GM19463 (cell line): Measurements from ENCODE around the gene CFAP97.
A peak's percentile ranks its signal among the peaks of the same experiment; 100 is the strongest.
"Not testable (repeated sequence)": the region's sequence is repeated elsewhere in the genome, so short reads cannot be mapped to it uniquely, and the experiment has no call there.

Experiments
- ATAC-seq: cut with Tn5 transposase; IDR thresholded peaks from one replicate; pipeline ENCODE4 v1.9.1; 2021; ENCODE audit warnings: mild to moderate bottlenecking, moderate library complexity; ENCODE audit not compliant: unreplicated experiment

CFAP97 gene

GRCh38 chr4:185203486-185204237 is at the start of gene CFAP97:
Gene CFAP97 (minus strand): TSS chr4:185204000. CDS start chr4:185191196, 12,804 bp downstream.
- peak; percentile 79 for ATAC-seq

DNA sequence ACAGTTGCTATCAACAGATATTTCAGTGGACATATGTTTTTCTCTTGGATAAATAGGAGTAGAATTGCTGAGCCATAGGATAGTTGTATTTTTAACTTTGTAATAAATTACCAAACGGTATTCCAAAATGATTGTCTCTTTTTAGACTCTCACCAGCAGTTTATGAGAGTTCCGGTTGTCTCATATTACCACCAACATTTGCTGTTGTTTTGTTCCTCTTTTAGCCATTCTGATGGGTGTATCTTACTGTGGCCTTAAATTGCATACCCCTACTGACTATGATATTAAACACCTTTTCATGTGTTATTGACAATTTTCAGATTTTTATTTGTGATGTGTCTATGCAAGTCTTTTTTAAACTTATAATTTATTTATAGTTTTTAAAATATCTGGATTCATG is 45.3 kb upstream of the CFAP97 start:
- no peak for ATAC-seq

DNA sequence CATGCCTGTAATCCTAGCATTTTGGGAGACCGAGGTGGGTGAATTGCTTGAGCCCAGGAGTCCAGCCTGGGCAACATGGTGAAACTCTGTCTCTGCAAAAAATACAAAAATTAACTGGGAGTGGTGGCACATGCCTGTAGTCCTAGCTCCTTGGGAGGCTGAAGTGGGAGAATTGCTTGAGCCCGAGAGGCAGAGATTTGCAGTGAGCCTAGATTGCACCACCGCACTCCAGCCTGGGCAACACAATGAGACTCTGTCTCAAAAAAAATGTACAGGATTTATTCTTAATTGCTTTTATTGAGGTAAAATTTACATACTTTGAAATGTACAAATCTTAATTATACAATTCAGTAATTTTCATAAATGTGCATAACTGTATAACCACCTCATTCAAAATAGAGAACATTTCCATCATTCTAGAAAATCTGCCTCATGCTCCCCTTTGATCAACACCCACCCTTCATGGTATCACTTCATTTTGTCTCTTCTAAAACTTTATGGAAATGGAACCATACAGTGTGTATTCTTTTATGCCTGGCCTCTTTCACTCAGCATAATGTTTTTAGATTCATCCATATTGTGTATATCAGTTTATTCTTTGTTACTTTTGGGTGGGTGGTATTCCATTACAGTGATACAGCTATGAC is 44.7 kb upstream of the CFAP97 start:
- no peak for ATAC-seq

DNA sequence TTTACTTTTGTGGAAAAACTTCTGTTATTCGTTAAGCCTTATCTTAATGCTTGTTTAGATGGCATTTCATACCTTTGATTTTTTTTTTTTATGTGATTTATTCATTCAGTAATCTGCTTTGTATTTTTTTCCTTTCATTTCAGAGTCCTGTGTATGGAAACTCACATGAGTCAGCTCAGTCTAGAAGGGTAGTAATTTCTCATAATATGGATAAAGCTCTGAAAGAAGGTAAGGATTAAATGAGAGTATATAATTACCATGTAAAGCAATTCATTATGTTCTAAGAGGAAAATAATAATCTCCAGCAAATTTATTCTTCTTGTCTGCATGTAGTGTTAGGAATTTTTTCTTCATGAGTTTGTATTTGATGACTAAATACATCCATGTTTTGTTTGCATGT is 43.4 kb upstream of the CFAP97 start:
- ATAC-seq = no peak

- ATAC-seq = no peak
Measured at GRCh38 chr4:185246453-185246852, 42.7 kb upstream of the CFAP97 start.

- ATAC-seq = no peak
Measured at GRCh38 chr4:185244763-185245162, 41.0 kb upstream of the CFAP97 start.

DNA sequence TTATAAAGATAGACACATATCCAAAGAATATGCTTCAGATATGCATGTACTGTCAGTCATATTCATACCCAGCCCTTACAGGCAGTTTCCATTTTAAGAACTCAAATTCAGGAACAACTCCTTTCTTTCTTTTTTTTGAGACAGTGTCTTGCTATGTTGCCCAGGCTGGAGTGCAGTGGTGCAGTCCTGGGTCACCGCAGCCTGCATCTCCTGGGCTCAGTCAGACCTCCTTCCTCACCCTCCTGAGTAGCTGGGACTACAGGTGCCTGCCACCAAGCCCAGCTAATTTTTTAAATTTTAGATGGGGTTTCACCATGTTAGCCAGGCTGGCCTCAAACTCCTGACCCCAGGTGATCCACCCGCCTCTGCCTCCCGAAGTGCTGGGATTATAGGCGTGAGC is 40.1 kb upstream of the CFAP97 start:
- ATAC-seq = no peak

- ATAC-seq = no peak
Measured at GRCh38 chr4:185242749-185243533, 39.1 kb upstream of the CFAP97 start.

DNA sequence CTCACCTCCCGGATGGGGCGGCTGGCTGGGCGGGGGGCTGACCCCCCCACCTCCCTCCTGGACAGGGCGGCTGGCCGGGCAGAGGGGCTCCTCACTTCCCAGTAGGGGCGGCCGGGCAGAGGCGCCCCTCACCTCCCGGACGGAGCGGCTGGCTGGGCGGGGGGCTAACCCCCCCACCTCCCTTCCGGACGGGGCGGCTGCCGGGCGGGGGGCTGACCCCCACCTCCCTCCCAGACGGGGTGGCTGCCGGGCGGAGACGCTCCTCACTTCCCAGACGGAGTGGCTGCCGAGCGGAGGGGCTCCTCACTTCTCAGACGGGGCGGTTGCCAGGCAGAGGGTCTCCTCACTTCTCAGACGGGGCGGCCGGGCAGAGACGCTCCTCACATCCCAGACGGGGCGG is 36.7 kb upstream of the CFAP97 start:
- ATAC-seq = not testable (repeated sequence)

DNA sequence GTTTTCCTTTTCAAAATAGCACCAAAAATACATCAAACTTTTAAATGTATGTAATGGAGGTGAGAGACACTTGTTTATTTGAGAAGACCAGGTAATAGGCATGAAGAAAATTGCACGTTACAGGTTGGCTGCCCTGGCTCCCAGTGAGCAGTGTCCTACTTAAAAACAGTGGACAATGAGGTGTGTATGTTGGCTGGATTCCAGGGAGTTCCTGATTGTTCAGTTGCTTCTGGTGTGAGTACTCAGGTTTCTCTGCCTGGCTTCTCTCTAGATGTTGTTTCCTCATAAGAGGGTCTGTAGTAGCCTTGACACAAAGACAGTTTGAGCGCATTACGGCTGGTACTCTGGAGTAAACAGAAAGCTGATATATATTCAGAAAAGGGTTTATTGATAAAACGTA is 35.0 kb upstream of the CFAP97 start:
- ATAC-seq = no peak

DNA sequence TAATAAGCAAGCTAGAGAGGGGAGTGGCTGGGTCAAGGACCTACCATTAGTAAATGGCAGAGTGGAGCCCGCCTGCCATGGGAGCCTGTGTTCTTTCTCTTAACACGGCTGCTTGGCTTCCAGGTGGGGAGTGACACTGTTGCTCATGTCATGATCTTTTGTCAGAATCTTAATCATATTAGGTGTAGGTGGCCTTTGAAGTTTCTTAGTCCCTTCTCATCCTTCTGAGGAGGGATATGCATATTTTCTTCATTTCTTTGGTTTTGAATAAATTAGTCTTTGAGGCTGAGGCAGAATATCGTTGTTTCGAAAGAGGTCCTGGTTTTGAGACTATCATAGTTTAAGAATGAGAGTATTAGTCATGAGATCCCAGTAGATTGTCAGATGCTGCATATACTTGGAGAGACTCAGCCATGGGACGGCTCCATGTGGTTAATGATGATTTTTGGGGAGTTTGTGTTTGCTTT is 34.4 kb upstream of the CFAP97 start:
- ATAC-seq = no peak

- no peak for ATAC-seq
Measured at GRCh38 chr4:185237175-185237574, 33.4 kb upstream of the CFAP97 start.

GRCh38 chr4:185235843-185236503 is 32.2 kb upstream of the CFAP97 start:
- ATAC-seq = no peak

GRCh38 chr4:185235119-185235842 is 31.5 kb upstream of the CFAP97 start:
- ATAC-seq = no peak

DNA sequence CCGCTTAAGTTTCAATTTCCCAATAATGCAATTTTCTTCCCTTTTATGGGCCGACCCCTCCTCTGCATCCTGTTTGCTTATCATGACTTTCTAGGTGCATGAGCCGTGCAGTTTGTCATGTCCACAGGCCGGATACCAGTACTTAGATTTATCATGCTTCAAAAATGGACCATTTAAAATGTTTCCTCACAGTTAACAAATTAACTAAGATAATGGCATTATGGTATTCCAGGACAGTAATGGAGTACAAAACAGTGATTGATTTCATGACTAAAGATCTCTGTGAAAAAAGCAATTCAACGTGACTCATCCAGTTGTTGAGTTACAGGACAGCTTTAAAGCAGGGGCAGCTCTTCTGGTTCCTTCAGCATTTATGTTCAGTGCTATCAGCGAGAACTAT is 28.6 kb upstream of the CFAP97 start:
- no peak for ATAC-seq

DNA sequence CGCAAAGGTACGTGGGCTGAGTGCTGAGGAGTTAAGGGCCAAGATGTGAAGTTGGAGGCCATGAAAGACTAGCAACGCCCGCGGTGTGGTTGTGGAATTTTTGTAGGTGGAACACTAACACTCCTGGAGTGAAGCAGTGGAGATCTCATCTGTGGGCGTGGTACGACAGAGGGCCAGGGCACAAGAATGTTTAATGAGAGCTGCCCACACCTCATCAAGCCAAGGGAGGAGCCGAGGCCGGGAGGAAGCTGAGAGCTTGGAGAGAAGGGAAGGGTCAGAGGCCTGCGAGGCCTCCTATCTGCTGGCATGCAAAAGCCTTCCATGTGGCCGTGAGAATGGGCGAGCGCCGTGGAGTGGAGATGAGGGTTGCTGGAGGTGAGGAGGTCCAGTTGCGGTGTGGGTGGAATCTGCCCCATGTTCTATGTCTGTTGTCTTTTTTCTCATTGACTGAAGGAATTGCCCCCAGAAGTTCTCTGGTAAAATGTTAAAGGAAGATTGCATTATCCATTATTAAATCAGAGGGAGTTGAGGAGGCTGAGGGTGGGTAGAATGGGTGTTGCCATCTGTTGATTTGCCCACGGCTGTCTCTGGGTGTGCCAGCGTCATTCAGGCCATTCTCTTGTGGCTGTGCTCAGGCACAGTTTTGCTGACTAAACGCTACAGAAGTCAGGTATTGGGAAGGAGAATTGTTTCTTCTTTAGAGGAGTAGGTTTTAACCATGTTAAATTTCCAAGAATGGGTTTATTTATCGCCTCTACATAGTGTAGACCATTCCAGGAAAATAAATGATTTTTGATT is 25.4 kb upstream of the CFAP97 start:
- no peak for ATAC-seq

GRCh38 chr4:185227713-185228278 is 24.0 kb upstream of the CFAP97 start:
- ATAC-seq = no peak

GRCh38 chr4:185227131-185227551 is 23.3 kb upstream of the CFAP97 start:
- no peak for ATAC-seq

GRCh38 chr4:185225940-185226339 is 22.1 kb upstream of the CFAP97 start:
- ATAC-seq = no peak
